SKM-1 (cell line): ENCODE results near the gene SLC4A2.

ENCODE experiments used
- DNase-seq: peaks from one replicate; lab custom pipeline; 2025; ENCODE audit not compliant: unreplicated experiment; lab: John Stamatoyannopoulos, UW

SLC4A2 gene

DNA sequence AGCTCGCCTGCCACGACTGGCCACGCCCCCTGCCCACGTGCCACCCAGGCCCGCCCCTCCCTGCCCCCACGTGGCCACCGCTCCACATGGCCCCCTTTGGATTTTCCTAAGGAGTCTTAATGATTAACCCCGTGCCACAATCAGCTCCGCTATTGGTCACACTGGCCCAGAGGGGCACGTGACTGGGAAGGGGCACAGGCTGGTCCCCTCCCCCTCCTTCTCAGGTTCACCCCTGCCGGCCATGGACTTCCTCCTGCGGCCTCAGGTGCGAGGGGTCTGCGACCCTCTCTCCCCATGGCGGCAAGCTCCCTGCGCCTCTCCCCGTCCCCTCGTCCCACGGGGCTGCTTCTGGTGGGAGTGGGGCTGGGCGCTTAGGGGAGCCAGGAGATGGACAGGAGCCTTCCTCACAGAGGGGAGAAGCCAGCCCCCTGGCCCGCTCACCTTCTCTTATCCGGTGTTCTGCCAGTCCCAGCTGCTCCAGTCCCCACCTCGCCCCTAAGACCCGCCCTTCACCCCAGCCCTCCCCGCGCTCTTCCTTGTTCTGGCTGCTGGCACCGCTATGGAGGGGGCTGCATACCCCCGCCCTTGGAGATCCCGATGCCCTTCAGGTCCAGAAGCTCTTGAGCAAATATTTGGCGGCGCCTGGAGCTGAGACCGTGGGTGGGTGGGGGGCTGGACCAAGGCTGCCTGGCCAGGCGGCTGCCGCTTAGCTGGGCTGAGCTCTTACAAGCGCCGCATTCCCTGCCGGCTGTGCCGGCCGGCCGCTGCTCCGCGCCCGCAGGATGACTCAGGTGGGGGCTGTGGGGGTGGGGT lies 3.2 kb downstream of the SLC4A2 start:
- DNase-seq: no peak

DNA sequence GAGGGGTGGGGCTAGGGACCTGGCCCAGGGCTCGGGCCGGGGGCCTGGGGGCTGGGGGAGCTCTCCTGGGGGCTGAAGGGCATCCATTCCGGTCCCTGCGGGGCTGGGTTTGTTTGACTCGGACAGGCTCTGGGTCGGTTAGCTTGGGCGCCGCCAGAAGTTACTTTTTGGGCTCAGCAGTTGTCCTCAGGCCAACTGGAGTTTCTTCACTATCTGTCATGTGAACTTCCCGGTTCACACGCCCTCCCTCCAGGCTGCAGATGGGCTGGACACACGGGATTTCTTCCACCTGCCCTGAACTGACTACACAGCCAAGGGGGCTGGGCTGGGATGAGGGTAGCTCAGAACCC lies 3.8 kb downstream of the SLC4A2 start:
- no peak for DNase-seq

DNA sequence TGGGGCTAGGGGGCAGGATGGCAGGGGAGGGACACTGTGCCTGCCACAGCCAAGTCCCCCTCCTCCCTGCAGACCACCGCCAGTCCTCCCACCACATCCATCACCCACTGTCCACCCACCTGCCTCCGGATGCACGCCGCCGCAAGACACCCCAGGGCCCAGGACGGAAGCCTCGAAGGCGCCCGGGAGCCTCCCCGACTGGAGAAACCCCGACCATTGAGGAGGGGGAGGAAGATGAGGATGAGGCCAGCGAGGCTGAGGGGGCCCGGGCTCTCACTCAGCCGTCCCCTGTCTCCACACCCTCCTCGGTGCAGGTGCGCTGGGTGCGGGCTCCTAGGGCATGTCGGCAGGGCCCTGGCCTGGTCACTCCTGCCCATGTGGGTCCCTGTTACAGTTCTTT lies 5.1 kb downstream of the SLC4A2 start:
- no peak for DNase-seq

DNA sequence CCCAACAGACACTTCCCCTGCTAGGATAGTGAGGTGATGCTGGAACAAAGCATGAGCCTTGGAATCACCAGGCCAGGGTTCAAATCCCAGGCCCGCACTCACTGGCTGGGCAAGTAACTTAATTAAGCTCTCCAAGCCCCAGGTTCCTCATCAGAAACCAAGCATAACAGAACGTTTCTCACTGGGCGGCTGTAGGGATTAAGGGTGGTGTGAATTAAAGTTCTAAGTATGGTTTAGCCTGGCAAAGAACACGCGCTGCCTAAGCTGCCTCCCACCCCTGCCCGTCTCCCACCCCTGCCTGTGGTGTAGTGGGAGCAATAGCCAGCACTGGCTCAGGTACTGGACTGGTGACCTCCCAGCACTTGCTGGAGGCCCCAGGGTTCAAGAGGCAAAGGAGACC lies 5.6 kb downstream of the SLC4A2 start:
- DNase-seq: no peak

DNA sequence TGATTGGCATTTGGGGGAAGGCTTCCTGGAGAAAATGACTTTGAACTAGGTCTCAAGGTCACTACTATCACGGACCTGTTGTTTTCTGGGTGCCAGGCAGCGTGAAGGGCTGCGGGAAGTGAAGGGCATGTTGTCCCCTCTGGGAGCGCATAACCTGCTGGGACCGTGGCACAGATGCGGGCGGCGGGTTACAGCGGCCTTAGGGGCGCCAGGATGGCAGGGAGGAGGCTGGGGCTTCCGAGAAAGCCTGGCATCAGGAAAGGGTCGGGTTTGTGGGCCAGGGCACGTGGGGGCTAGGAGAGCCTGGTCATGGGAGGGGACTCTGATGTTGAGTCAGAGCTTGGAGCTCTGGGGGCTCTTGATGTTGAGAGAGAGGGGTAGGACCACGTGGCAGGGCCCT lies 6.1 kb downstream of the SLC4A2 start:
- DNase-seq: no peak

DNA sequence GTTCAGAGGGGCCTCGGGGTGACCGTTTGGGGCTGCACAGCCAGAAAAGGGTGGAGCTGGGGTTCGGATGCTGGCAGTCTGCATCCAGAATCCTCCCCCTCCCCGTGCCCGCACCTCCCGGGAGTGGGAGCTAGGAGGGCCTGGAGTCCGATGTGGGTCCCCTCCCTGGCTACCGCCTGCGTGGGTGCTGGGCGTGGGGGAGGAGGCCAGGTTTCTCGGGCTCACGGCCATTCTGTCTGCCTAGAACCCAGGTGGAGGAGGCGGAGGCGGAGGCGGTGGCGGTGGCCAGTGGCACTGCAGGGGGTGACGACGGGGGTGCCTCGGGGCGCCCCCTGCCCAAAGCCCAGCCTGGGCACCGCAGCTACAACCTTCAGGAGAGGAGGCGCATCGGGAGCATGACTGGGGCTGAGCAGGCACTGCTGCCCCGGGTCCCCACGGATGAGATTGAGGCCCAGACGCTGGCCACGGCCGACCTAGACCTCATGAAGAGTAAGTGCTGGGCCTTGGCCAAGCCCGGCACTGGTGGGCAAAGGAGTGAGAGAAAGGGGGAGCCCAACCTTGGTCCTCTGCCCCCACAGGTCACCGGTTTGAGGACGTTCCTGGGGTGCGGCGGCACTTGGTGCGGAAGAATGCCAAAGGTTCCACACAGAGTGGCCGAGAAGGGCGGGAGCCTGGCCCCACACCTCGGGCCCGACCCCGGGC lies 7.0 kb downstream of the SLC4A2 start:
- DNase-seq: no peak

DNA sequence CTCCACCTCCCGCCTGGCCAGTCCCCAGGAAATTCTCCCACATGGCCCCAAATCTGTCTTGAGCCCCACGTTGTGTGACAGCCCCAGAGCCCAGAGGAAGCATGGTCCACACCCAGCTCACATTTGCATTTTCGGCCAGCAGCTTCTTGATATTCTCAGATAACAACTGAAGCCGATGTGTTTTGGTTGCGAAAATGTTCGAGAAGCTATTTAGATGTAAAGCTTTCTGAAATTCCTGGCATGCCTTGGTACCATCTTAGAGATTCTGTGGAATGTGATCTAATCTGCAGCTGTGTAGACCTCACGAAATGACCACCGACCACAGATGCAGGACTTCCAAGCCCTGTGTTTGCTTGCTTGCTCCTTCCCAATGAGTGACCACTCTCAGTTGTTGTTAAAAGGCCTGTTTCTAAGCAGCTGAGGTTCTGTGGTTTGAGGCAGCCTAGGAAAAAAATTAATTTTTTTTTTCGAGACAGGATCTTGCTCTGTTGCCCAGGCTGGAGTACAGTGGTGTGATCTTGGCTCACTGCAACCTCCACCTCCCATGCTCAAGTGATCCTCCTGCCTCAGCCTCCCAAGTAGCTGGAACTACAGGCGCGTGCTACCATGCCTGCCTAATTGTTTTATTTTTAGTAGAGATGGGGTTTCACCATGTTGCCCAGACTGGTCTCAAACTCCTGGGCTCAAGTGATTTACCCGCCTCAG lies 8.8 kb downstream of the SLC4A2 start:
- no peak for DNase-seq

DNA sequence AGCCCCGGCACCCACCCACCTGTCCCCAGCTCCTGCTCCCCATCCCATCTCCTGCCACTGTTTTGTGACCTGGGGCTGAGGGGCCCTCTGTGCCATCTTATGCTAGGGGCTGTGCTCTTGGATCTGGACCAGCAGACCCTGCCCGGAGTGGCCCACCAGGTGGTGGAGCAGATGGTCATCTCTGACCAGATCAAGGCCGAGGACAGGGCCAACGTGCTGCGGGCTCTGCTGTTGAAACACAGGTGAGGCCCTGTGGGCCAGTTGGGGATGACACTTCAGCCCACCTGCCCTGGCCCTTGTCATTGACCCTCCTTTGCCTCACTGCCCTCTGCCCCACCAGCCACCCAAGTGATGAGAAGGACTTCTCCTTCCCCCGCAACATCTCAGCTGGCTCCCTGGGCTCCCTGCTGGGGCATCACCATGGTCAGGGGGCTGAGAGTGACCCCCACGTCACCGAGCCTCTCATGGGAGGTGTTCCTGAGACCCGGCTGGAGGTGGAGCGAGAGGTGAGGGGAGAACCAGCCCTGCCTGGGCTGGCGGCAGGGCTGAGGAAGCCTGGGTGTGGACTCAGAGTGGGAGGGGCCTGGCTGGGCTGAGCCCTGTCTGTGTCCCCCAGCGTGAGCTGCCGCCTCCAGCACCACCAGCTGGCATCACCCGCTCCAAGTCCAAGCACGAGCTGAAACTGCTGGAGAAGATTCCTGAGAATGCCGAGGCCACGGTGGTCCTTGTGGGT lies 10.6 kb downstream of the SLC4A2 start:
- no peak for DNase-seq

DNA sequence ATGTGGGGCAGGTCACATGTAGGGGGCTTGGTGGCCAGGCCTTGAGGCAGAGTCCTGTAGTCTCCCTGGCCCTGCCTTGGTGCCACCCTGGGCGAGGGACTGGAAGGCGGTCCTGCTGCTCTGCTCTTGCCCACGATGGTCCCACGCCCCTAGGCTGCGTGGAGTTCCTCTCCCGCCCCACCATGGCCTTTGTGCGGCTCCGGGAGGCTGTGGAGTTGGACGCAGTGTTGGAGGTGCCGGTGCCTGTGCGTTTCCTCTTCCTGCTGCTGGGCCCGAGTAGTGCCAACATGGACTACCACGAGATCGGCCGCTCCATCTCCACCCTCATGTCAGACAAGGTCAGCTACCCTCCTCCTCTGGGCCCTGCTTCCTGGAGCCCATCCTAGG lies 11.2 kb downstream of the SLC4A2 start:
- DNase-seq: no peak

DNA sequence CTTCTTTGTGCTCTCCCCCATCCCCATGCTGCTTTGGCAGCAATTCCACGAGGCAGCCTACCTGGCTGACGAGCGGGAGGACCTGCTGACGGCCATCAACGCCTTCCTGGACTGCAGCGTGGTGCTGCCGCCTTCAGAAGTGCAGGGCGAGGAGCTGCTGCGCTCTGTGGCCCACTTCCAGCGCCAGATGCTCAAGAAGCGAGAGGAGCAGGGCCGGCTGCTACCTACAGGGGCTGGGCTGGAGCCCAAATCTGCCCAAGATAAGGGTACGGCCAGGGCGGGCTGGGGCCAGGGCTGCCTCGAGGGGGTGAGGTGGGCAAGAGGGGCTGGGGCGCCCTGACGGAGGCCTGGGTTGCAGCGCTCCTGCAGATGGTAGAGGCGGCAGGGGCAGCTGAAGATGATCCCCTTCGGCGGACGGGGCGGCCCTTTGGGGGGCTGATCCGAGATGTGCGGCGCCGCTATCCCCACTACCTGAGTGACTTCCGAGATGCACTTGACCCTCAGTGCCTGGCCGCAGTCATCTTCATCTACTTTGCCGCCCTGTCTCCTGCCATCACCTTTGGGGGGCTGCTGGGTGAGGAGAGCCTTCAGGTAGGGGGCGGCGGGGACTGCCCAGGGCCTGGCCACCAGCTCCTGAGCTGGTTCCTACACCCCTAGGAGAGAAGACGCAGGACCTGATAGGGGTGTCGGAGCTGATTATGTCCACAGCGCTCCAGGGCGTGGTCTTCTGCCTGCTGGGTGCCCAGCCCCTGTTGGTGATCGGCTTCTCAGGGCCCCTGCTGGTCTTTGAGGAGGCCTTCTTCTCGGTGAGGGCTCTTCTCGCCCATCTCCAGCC lies 11.9 kb downstream of the SLC4A2 start:
- no peak for DNase-seq

DNA sequence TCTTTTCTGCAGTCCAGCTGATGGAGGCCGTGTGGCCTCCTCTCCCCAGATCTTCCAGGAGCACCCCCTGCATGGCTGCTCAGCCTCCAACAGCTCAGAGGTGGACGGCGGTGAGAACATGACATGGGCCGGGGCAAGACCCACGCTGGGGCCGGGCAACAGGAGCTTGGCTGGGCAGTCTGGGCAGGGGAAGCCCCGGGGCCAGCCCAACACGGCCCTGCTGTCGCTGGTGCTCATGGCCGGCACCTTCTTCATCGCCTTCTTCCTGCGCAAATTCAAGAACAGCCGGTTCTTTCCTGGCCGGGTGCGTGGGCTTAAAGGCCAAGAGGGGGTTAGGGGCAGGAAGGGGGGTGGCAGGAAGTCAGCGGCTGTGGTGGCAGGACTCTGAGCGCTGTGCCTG lies 14.6 kb downstream of the SLC4A2 start:
- DNase-seq: no peak

DNA sequence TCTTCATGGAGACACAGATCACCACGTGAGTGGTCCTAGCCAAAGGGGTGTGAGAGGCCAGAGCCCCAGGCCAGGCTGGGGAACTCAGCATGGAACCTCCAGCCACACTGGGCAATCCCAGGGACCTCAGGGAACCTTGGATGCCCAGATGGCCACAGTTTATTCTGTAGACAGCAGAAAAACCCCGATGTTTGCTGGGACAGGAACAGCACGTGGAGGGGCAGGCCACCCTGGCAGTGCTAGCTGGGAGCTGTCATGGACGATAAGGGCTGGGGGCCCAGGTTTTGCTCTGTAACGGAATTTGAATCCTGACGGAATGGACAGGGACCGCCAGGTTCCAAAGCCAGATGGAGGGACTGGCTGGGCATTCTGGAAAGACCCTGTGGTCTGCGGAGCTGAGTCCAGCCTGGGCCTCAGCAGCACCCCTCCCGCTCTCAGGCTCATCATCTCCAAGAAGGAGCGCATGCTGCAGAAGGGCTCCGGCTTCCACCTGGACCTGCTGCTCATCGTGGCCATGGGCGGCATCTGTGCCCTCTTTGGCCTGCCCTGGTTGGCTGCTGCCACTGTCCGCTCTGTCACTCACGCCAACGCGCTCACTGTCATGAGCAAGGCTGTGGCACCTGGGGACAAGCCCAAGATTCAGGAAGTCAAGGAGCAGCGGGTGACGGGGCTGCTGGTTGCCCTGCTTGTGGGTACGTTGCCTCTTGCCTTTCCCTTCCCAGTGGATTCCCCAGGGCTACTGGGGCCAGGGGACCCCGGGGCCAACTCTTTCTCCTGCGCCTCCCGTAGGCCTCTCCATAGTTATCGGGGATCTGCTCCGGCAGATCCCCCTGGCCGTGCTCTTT lies 15.7 kb downstream of the SLC4A2 start:
- DNase-seq: no peak

DNA sequence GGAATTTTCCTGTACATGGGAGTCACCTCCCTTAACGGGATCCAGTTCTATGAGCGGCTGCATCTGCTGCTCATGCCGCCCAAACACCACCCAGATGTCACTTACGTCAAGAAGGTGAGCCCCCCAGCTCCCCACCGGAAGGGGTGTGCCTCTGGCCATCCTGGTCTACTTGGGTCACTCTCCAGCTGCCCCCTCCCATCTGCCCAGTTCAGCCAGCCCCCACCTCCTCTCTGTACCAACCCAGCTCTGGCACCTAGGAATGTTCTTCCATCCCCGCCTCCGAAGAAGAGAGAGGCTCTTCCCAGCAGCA lies 16.2 kb downstream of the SLC4A2 start:
- no peak for DNase-seq

DNA sequence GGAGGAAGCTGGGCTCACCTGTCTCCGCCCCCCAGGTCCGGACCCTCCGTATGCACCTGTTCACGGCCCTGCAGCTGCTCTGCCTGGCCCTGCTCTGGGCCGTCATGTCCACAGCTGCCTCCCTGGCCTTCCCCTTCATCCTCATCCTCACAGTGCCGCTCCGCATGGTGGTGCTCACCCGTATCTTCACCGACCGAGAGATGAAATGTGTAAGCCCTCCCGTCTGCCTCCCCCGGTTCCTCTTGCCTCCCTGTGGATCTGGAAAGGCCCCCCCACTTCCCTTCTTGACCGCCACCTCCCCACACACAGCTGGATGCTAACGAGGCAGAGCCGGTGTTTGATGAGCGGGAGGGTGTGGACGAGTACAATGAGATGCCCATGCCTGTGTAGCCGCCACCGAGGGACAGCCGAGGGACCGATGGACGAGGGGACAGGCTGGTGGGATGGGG lies 16.6 kb downstream of the SLC4A2 start:
- DNase-seq: no peak

DNA sequence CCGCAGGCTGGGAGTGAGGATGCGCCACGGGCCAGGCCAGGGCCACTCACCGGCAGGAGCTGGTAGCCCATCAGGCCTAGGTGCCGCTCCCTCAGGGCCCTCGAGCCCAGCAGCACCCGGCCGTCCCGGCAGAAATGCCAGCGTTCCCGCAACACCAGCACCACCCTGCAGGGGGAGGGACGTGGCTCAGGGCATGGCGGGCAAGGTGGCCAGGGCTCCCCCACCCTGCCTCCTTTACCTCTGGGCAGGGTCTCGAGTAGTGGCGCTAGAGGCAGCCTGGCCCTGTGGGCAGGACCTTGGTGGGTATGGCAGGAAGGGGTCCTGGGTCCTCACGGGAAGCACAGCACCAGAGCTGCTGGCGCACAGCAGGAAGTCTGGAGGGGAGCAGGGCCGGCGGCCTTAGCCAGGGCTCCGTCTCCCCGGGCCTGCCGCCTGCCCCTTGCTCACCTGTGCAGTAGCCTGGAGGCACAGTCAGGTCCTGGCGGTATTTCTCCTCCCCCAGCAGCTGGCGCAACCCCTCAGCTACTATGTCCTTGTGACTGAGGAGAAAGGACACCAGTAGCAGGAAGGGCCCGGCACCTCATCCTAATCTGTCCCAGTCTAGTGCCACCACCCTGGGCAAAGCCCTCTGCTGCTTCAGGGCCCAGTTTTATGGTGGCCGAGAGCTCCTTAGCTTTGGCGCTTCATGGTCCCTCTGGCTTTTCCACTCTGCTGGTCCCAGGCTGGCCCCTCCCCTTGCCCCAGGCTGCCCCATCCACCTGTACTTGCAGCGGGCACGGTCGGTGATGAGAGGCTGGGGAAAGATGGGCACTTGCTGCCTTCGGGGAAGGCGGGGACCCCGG lies 17.7 kb downstream of the SLC4A2 start:
- no peak for DNase-seq

DNA sequence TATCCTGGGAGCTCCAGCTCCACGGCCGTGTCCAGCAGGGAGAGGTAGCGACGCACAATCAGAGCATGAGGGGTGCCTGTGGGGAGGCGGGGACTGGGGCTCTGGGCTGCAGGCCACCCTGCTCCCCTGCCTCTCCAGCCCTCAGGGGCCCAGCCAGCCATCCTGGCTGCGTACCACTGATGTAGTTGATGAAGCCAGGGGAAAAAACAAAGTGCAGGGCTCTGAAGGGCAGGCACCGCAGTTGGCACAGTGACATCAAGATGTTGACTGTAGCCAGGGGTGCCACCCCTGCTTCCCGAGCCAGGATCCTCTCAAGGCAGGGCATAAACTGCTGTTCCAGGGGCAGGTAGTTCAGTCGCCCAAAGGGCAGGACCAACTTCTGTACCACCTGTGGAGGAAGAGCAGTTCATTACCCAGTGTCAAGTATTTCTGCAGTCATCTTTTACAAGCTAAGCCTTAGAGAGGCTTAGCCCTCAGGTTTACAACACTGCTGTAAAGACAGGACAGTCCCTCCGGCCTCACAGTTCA lies 18.4 kb downstream of the SLC4A2 start:
- DNase-seq: no peak

DNA sequence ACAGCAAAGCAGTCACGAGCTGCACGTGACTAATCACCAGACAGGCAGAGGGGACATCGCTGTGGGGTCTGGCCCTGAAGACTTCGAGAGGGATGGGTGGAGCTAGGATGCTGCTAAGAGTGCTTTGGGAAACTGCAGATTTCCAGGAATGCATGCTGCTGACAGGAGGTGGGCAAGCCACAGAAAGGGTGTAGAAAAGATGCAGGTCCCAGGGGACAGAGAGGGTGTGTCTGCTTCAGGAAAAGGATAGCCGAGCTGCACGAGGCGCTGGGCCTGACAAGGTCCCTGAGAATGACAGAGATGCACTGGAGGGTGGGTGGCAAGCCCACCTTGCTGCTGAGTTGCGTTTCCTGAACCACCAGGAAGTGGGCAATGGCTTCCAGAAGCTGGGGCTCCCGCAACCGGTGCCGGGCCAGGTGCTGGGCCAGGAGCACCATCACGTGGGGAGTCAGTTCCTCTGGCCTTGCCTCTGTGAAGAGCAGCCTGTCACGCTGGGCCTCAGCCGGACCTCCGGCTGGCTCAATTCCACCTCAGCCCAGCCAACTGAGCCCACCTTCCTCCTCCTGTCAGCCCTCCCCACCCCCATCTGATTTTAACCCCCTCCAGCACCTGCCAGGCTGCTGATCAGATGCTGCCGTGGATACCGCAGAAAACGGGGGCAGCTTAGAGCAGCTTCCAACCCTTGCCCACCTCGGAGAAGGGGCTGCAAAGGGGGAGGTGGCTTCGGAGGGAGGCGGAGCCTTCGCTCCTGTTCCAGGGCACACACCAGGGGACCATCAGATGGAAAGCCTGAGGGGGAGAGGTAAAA lies 19.0 kb downstream of the SLC4A2 start:
- no peak for DNase-seq
